Fibroblast of the aortic adventitia (primary cell): ENCODE data around the gene DCLK2. TPM values are rescaled to one million over a fixed set of nuclear protein-coding genes. Genes with fewer than 3 reads are reported as not detected.

Experiments used
- DNase-seq: peaks from one replicate; pipeline ENCODE4 v3.0.0-alpha.2; 2010; ENCODE audit warnings: low read depth
- H3K4me3 ChIP-seq: 2 replicates; pipeline ENCODE4 v1.5.1; 2011; ENCODE audit warnings: low read depth, mild to moderate bottlenecking, control low read depth, low read length, moderate library complexity
- CTCF ChIP-seq: IDR thresholded peaks from 2 replicates; pipeline ENCODE4 v1.5.1; 2011; ENCODE audit warnings: mild to moderate bottlenecking, low read length, control low read depth, inconsistent platforms; ENCODE audit not compliant: insufficient read depth
- total RNA-seq: library from RNA; depleted of rRNA; stranded (reverse); fragments of >200 nt; gene quantifications from 2 replicates; pipeline ENCODE4 v1.2.3, GENCODE V29; 2012; ENCODE audit warnings: low replicate concordance

DCLK2 gene
- total RNA-seq, 1 donor, result 4.5 TPM

GRCh38 chr4:150067859-150068258 lies 10.4 kb upstream of the DCLK2 start:
- TF ChIP-seq CTCF, result no peak

GRCh38 chr4:150068300-150068960 lies 9.8 kb upstream of the DCLK2 start:
- no peak for TF ChIP-seq CTCF
- no peak for DNase-seq
- no peak overlapping the region for H3K4me3 ChIP-seq

More at GRCh38 chr4:150067859-150068258, 10.4 kb upstream of the DCLK2 start:
- DNase-seq, result no peak
- H3K4me3 ChIP-seq, result no peak overlapping the region

- peak; percentile 22 for DNase-seq
- H3K4me3 ChIP-seq, result no peak overlapping the region
- no peak for TF ChIP-seq CTCF
Observed at GRCh38 chr4:150069353-150069752, 8.9 kb upstream of the DCLK2 start.

GRCh38 chr4:150070464-150071170 lies 7.6 kb upstream of the DCLK2 start:
- DNase-seq, result peak; percentile 53
- no peak overlapping the region for H3K4me3 ChIP-seq
- TF ChIP-seq CTCF, result no peak

GRCh38 chr4:150072471-150072870 lies 5.8 kb upstream of the DCLK2 start:
- DNase-seq, result no peak
- TF ChIP-seq CTCF, result no peak
- H3K4me3 ChIP-seq, result no peak overlapping the region

GRCh38 chr4:150072906-150073714 lies 5.1 kb upstream of the DCLK2 start:
- no peak overlapping the region for H3K4me3 ChIP-seq
- TF ChIP-seq CTCF, result no peak
- peak; percentile 98 for DNase-seq
